AG09319 (cell line): ENCODE measurements around the gene FSD2.

Experiments used
- DNase-seq: peaks from one replicate; pipeline ENCODE4 v3.0.0-alpha.2; 2010; ENCODE audit warnings: low read depth; ENCODE audit errors: extremely low read depth
- TF ChIP-seq, protein P1 (sequence below): IDR thresholded peaks from 2 replicates; pipeline ENCODE4 v1.5.1; 2011; ENCODE audit warnings: low read depth, mild to moderate bottlenecking, inconsistent platforms, low read length, moderate library complexity

Gene FSD2

DNA sequence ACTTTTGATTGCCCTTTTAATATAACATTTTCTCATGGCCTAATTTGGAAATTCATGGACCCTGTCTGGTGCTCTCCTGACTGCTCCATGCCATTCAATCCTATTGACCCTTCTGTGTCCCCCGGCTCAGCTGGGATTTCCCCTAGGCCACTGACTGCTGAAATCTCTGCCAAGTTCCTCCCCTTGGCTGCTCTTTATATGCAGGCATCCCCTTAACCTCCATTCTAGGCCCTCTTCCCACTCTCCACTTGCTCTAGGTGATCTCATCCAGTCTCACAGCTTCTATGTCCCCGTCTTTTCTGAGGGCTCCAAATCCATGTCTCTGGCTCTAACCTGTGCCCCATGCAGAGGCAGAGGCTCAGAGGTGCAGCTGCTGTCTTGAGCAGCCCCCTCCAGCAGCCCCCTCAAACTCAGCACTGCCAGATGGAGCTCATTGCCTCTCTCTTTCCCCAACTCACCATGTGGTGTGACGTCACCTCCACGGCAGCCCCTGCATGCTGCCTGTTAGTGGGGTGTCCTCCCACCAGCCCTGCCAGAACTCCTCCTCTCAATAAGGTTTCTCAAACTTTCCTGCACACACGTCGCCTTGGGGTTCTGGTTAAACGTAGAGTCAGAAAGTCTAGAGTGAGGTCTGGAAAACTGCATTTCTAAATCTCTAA is 6.6 kb downstream of the FSD2 start:
- DNase-seq, result no peak
- TF ChIP-seq, protein P1, sequence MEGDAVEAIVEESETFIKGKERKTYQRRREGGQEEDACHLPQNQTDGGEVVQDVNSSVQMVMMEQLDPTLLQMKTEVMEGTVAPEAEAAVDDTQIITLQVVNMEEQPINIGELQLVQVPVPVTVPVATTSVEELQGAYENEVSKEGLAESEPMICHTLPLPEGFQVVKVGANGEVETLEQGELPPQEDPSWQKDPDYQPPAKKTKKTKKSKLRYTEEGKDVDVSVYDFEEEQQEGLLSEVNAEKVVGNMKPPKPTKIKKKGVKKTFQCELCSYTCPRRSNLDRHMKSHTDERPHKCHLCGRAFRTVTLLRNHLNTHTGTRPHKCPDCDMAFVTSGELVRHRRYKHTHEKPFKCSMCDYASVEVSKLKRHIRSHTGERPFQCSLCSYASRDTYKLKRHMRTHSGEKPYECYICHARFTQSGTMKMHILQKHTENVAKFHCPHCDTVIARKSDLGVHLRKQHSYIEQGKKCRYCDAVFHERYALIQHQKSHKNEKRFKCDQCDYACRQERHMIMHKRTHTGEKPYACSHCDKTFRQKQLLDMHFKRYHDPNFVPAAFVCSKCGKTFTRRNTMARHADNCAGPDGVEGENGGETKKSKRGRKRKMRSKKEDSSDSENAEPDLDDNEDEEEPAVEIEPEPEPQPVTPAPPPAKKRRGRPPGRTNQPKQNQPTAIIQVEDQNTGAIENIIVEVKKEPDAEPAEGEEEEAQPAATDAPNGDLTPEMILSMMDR, result no peak

DNA sequence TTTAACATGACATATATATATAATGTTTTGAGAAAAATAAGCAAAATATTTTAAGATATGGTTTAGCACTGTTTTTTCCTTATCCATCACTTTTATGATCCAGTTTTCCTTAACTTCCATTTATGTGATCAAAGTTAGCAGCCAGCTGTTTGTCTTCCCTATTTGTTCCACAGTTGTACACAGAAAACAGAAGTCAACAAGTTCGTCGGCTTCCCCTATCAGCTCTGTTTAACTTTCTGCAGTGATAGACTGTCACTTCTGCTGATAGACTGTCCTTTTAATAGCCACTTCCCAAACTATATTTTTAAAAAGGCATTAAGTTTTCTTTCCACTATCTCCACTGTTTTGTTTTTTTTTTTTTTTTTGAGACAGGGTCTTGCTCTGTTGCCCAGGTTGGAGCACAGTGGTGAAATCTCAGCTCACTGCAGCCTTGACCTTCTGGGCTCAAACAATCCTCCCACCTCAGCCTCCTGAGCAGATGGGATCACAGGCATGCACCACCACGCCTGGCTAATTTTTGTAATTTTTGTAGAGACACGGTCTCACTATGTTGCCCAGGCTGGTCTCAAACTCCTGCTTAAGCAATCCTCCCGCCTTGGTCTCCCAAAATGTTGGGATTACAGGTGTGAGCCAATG is 7.2 kb downstream of the FSD2 start:
- DNase-seq, result no peak
- TF ChIP-seq, protein P1, result no peak

DNA sequence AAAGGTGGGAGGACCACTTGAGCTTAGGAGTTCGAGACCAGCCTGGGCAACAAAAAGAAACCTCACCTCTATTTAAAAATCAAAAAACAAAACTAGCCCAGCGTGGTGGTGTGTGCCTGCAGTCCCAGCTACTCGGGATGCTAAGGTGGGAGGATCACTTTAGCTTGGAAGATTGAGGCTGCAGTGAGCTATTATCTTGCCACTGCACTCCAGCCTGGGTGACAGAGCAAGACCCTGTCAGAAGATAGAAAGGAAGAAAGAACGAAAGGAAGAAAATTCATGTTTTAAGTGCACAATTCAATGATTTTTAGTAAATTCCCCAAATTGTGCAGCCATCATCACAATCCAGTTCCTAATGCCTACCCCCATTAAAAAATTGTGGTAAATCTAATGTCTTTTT is 7.8 kb downstream of the FSD2 start:
- DNase-seq, result no peak
- TF ChIP-seq, protein P1, result no peak

DNA sequence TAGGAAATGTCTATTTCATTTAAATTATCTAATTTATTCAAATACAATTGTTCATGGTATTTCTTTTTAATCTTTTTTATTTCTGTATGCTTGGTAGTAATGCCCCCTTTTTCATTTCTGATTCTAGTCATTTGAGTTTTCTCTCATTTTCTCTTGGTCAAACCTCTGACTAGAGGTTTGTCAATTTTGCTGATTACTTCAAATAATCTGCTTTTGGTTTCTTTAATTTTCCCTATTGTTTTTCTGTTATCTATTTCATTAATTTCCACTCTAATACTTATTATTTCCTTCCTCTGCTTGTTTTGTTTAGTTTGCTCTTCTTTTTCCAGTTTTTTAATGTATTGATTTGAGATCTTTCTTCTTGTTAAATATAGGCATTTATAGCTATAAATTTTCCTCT is 12.1 kb downstream of the FSD2 start:
- TF ChIP-seq, protein P1, result no peak
- no peak for DNase-seq

DNA sequence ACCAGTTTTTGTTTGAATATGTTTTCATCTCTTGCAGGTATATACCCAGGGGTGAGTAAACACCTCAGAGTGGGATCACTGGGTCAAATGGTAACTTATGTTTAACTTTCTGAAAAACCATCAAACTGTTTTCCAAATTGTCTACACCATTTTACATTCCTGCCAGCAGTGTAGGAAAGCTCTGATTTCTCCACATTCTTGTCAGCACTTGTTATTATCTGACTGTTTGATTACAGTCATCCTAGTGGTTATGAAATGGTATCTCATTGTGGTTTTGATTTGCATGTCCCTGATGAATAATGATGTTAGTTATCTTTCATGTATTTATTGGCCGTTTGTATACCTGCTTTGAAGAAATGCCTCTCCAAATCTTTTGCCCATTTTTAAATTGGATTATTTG is 13.8 kb downstream of the FSD2 start:
- TF ChIP-seq, protein P1, result no peak
- DNase-seq, result no peak

DNA sequence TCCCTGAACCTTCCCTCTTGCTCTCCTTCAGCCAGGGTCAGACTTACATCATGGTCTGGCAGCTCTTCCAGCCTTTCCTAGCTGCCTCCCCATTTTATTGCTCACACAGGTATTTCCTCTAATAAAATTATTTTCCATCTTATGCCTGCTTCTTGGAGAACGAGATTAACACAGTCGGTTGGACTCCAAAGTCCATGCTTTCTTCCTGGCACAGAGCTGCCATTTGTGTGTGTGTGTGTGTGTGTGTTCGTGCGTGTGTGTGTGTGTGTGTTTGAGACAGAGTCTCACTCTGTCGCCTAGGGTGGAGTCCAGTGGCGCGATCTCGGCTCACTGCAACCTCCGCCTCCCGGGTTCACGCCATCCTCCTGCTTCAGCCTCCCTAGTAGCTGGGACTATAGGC is 15.5 kb downstream of the FSD2 start:
- TF ChIP-seq, protein P1, result no peak
- DNase-seq, result no peak

DNA sequence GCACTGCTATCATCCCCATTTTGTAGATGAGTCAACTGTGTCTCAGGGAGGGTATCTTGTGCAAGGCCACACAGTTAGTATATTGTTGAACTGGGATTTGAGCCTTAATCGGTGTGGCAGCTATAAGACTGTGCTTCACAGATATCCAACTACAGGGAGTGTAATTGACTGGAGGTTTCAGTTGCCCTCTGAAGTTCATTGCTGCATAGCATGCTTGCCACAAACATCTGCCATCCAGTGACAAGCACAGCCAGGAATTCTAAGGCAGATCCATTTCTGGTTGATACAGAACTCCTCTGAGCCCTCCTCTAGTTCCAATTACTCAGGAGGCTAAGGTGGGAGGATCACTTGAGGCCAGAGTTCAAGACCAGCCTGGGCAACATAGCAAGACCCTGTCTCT is 16.4 kb downstream of the FSD2 start:
- no peak for DNase-seq
- TF ChIP-seq, protein P1, result no peak
